NCI-H345 (cell line): ENCODE data around the gene MYLK.
A peak's percentile ranks its signal among the peaks of the same experiment; 100 is the strongest.

Experiments
- DNase-seq: peaks from one replicate; lab custom pipeline; 2025; lab: John Stamatoyannopoulos, UW

MYLK gene

DNA sequence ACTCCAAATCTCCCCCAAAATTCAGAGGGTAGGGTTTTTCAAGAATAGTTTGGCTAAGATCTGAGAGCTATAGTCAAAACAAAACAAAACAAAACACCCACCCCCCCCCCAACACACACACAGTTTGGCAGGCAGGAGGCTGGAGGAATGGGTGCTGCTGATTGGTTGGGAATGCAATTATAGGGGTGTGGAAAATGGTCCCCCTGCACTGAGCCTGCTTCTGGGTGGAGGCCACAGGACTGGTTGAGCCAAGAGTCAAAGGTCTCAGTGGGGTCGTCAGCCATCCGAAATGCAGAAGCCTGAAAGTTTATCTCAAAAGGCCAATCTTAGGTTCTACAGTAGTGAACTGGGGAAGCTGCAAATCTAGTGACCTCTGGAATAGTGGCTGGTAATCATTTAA, 296.7 kb downstream of the MYLK start:
- no peak for DNase-seq

- DNase-seq = no peak
Measured at GRCh38 chr3:123586968-123587367, 297.2 kb downstream of the MYLK start.

DNA sequence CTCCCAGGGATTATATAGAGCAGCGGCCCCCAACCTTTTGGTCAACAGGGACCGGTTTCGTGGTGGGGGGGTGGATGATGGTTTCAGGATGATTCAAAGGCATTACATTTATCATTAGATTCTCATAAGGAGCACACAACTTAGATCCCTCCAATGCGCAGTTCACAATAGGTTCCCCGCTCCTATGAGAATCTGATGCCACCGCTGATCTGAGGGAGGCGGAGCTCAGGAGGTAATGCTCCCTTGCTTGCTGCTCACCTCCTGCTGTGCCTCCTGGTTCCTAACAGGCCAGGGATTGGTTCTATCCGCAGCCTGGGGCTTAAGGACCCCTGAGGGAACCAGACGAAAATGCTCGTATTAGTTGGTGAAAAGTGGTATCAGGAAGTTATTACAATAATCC, 298.0 kb downstream of the MYLK start:
- DNase-seq = peak; percentile 75

DNA sequence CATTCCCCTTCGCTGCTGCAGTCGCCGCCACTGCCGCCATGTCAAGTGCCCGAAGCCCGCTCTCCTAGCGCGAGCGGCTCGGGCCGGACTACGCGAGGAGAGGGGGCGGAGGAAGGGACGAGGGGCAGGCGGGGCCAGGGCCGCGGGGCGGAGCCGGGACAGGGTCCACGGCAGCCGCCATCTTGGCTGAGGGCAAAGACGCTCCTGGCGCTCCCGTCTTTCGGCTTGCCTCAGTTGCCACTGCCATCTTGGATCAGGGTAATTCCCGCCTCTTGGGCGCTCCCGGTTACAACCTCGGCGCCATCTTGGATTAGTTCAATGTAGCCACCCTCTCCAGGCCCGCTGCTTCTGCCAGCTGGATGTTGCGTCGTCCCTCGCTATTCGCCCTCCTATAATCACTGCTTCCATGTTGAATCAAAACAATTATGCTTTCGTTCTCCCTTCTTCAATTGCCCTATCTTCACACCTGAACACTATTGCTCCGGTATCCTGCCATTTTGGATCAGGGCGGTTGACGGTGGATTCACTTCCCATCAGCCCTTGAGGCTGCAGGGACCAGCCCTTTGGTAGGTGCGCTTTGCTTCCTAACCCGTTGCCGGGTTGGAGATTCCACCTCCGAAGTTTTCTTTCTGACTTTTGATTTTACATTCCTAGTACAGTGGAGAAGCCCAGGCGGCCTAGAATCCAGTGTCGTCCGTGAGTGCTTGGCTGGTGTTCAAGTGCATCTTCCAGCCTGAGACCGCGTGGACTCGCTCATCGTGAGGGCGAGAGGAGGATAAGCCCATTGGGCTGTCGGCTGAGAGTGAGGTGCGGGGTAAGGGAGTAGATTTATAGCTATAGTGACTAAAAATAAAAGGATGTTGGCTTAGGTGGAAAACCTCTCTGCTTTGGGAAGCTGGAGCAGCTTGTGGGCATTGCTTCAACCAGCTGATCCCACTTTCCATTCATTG, 298.9 kb downstream of the MYLK start, which contains the start of gene HACD2:
TSS of gene HACD2 (minus strand) at position 66 of the 950 bp plus-strand sequence. CDS start at position 40, 26 bp downstream.
- DNase-seq = peak; percentile 95

DNA sequence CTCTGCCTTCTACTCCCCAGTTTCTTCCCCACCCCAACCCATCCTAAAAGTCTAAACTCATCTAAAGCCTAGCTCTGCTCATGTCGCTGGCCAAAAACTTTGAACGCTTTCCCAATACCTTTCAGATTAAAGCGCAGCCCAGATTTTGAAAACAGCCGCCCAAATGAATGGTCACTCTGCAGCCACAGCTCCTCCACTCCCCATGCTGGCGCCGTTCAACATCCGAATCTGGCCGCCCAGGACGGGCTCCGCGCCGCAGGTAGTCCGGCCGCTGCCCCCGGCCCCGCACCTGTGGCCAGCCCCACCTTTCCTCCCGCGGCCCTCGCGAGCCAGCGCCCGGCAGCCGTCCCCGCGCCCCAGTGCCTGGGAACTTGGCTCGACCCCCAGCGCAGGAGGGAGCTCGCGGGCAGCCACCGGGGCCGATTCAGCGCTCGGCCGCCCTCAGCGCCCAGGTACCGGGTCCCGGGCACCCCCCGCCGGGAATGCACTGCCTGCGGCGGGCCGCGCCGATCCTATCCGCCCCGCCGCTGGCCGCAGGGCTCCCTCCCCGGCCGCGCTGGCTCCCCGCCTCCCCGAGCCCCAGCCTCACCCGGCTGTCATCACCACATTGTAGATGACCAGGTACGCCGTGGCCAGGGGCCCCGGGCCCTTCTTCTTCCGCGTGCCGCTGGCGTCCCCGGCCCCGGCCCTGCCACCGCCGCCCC, 299.7 kb downstream of the MYLK start:
- peak; percentile 23 for DNase-seq

- no peak for DNase-seq
Measured at GRCh38 chr3:123583561-123583960, 300.6 kb downstream of the MYLK start.

DNA sequence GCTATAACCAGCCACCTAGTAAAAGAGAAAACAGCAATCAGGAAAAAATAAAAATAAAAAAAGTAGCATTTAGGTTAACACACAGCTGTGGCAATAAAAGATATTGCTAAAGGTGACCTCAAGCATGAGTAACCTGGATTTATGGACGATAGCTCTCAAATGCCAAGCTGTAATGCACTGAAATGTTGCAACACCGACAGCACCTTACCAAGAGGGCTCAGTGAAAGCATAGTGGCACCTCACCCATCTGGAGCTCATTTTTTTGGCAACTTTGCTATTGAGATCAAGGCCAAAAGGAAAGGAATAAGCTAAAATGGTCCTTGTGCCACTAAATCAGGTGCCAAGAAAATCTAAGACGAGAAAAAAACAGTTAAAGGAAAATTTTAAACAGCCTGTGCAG, 301.8 kb downstream of the MYLK start:
- no peak for DNase-seq

DNA sequence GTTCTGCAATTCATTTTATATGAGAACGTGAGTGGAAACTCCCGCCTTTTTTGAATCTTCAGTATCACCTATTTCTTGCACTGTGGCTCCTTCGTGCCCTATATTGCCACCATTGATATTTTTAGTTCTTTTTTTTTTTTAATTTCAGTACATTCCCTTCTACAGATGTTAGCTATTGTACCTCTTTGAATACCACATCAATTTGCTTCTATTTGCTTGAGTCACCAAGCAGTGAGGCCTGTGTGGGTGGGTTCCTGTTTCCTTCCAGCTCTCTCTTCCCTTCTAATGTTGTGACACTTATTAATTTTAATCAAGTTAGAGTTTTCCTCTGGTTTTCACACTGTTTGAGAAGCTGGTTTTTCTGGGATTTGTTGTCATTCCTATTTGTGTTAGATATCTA, 308.0 kb downstream of the MYLK start:
- DNase-seq = no peak

DNA sequence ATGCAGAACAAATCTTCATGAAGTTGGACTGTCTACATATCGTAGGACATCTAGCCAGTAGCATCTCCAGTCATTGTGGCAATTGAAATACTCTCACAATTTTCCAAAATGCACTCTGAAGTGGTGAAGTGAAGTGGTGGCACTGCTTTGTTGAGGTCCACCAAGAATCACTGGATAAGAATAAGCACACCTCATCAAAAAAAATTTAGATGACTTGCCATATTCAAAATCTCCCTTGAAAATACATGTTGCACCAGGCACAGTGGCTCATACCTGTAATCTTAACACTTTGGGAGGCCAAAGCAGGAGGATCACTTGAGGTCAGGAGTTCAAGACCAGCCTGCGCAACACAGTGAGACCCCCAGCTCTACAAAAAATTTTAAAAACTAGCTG, 312.2 kb downstream of the MYLK start:
- DNase-seq = no peak

- DNase-seq = no peak
Measured at GRCh38 chr3:123571264-123571972, 312.7 kb downstream of the MYLK start.

- DNase-seq = no peak
Measured at GRCh38 chr3:123568875-123569274, 315.3 kb downstream of the MYLK start.

DNA sequence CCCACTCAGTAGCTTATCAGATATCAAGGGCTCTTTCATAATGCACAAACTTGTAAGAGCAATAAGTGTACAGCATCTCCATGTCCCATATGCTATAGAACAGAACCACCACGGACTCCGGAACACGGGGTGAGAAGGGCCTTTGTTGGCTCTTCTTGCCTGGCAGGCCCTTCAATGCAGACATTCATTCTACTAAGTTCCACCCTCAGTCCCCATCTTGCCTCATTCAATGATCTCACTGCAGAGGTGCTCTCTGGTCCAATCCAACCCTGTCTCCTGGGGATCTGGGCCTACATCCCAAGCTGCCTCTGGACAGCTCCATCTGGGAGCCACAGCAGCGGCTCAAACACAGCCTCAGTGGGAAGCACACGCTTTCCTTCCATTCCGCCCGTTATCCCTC, 316.1 kb downstream of the MYLK start:
- no peak for DNase-seq

DNA sequence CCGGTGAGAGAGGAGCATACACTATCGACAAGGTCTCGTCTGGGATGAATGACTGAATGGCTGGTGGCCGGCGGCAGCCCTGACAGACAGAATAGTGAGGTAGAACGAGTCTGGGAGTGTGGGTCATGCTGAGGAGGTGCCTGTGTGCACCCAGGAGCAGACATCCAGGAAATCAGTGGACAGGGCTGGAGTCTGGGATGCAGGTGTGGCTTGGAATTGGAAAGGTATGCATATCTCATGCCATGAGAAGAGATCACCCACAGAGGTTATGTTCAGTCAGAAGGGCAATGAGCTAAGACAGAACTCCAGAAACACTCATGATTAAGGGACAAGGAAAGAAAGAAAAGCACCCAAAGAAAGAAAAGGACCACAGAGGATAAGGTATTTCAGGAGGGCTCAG, 320.1 kb downstream of the MYLK start:
- DNase-seq = no peak

- DNase-seq = no peak
Measured at GRCh38 chr3:123562547-123562946, 321.6 kb downstream of the MYLK start.

DNA sequence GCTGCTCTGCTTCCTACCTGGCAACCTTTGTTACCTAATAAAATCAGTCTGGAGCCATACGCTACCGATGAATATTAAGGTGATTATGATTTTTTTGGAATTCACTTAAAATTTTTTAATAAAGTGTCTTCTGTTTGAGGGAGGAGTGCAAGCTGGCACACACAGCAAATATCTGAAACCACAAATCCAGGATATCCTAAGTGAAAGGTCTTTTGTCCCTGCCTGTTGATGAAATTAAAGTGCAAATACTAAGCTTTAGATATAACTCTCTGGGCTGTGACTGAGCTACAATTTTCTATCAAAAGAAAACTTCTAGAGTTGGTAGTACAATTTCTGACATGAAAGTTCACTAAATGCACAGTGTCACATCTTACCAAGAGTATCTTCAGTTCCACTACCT, 322.9 kb downstream of the MYLK start:
- no peak for DNase-seq
